H1 (cell line): ENCODE data around the gene GNAO1. TPM values are rescaled to one million over a fixed set of nuclear protein-coding genes. Genes with fewer than 3 reads are reported as not detected.

ENCODE experiments used
- CTCF ChIA-PET: fragments of 300-600 bp; sonication (Branson Sonifier 250); formaldehyde crosslinking; loops from one replicate; lab custom pipeline; 2021; ENCODE audit not compliant: partially characterized antibody; lab: Charles Lee
- POLR2A ChIA-PET: fragments of 300-600 bp; sonication (Branson Sonifier 250); formaldehyde crosslinking; loops from one replicate; lab custom pipeline; 2021; ENCODE audit warnings: inconsistent platforms; ENCODE audit not compliant: partially characterized antibody; lab: Charles Lee
- DNase-seq, 2 experiments: peaks; one replicate each; pipeline versions ENCODE4 v3.0.0 to v3.0.0-alpha.2; 2010 to 2022; ENCODE audit warnings: low spot score in 2 of 2, low read depth in 1 of 2, mixed read lengths in 1 of 2
- FAIRE-seq: peaks from 2 replicates; lab custom pipeline; 2011; peaks lifted over from hg19 to GRCh38; lab: Jason Lieb, UNC
- H2AFZ ChIP-seq: 2 replicates; pipeline ENCODE4 v1.8.1; 2012; ENCODE audit warnings: low read length, inconsistent platforms
- H2AK5ac ChIP-seq: 2 replicates; pipeline ENCODE4 v1.6.1; 2013; ENCODE audit warnings: low read depth, low read length
- H2BK120ac ChIP-seq: replicated peaks from 2 replicates; pipeline ENCODE3; 2013; ENCODE audit warnings: low read depth, low read length, inconsistent platforms
- H2BK12ac ChIP-seq: 2 replicates; pipeline ENCODE4 v1.6.1; 2013; ENCODE audit warnings: low read depth, low read length
- H2BK15ac ChIP-seq: 2 replicates; pipeline ENCODE4 v1.6.1; 2013; ENCODE audit warnings: low read length
- H2BK20ac ChIP-seq: 2 replicates; pipeline ENCODE4 v1.6.1; 2013; ENCODE audit warnings: low read length
- H2BK5ac ChIP-seq: 2 replicates; pipeline ENCODE4 v1.6.1; 2013; ENCODE audit warnings: low read depth, low read length
- H3K14ac ChIP-seq: 2 replicates; pipeline ENCODE4 v1.6.1; 2013; ENCODE audit warnings: inconsistent platforms; ENCODE audit not compliant: insufficient read length
- H3K18ac ChIP-seq: 2 replicates; pipeline ENCODE4 v1.6.1; 2013; ENCODE audit warnings: low read length; ENCODE audit errors: extremely low read depth
- H3K23ac ChIP-seq: 2 replicates; pipeline ENCODE4 v1.6.1; 2013; ENCODE audit warnings: inconsistent platforms; ENCODE audit not compliant: insufficient read length
- H3K23me2 ChIP-seq: 2 replicates; pipeline ENCODE4 v1.6.1; 2013; ENCODE audit warnings: low read depth, low read length
- H3K27ac ChIP-seq: 2 replicates; pipeline ENCODE4 v1.6.1; 2011; ENCODE audit warnings: low read depth, low read length, inconsistent platforms
- H3K27me3 ChIP-seq, 4 experiments: replicated peaks in 1 of 4; 1 replicate in 1 of 4; 2 replicates in 3 of 4; pipeline versions ENCODE4 v1.6.1 to v1.8.1; 2011 to 2013; ENCODE audit warnings: low read length in 3 of 4, mild to moderate bottlenecking in 3 of 4, inconsistent platforms in 2 of 4, mixed read lengths in 2 of 4, moderate library complexity in 1 of 4; ENCODE audit not compliant: control insufficient read depth in 3 of 4, insufficient read depth in 3 of 4; ENCODE audit errors: extremely low read depth in 1 of 4
- H3K36me3 ChIP-seq, 4 experiments: 2 replicates each; pipeline versions ENCODE4 v1.6.1 to v1.8.1; 2011 to 2013; ENCODE audit warnings: mild to moderate bottlenecking in 4 of 4, low read length in 3 of 4, moderate library complexity in 2 of 4, control low read depth in 1 of 4, inconsistent platforms in 1 of 4; ENCODE audit not compliant: insufficient read depth in 4 of 4, control insufficient read depth in 2 of 4
- H3K4ac ChIP-seq: replicated peaks from 2 replicates; pipeline ENCODE3; 2013; ENCODE audit warnings: low read length, low read depth, mixed read lengths, inconsistent platforms; ENCODE audit not compliant: insufficient read length
- H3K4me1 ChIP-seq, 4 experiments: replicated peaks in 1 of 4; 1 replicate in 1 of 4; 2 replicates in 3 of 4; pipeline versions ENCODE4 v1.6.1 to v1.8.1; 2011 to 2013; ENCODE audit warnings: low read length in 3 of 4, inconsistent platforms in 2 of 4, mixed read lengths in 1 of 4; ENCODE audit not compliant: insufficient read depth in 4 of 4, control insufficient read depth in 3 of 4
- H3K4me2 ChIP-seq, 2 experiments: 2 replicates each; pipeline versions ENCODE4 v1.6.1 to v1.8.1; 2011 to 2013; ENCODE audit warnings: low read depth in 2 of 2, low read length in 2 of 2, control low read depth in 1 of 2, inconsistent platforms in 1 of 2, mild to moderate bottlenecking in 1 of 2; ENCODE audit not compliant: insufficient read depth in 1 of 2
- H3K4me3 ChIP-seq, 4 experiments: fragments of 200-600, 300-600 bp in 1 of 4; sonication (generic), shearing (Covaris generic), sonication (Bioruptor Twin) in 1 of 4; 2 replicates each; pipeline versions ENCODE4 v1.5.1 to v1.8.1; 2011 to 2016; ENCODE audit warnings: low read length in 4 of 4, low read depth in 3 of 4, control low read depth in 2 of 4, inconsistent platforms in 2 of 4, mild to moderate bottlenecking in 2 of 4, mixed read lengths in 1 of 4, moderate library complexity in 1 of 4; ENCODE audit not compliant: insufficient read depth in 2 of 4; ENCODE audit errors: extremely low read depth in 1 of 4
- H3K56ac ChIP-seq: replicated peaks from 2 replicates; pipeline ENCODE3; 2013; ENCODE audit warnings: low read depth, mild to moderate bottlenecking, mixed read lengths, low read length, inconsistent platforms; ENCODE audit not compliant: insufficient read length
- H3K79me1 ChIP-seq: 2 replicates; pipeline ENCODE4 v1.6.1; 2013; ENCODE audit warnings: low read depth, low read length, control low read depth
- H3K79me2 ChIP-seq, 2 experiments: 2 replicates each; pipeline versions ENCODE4 v1.6.1 to v1.8.1; 2012 to 2013; ENCODE audit warnings: low read length in 2 of 2, mild to moderate bottlenecking in 2 of 2, inconsistent platforms in 1 of 2; ENCODE audit not compliant: insufficient read depth in 2 of 2, control insufficient read depth in 1 of 2
- H3K9ac ChIP-seq, 4 experiments: replicated peaks in 1 of 4; 1 replicate in 1 of 4; 2 replicates in 3 of 4; pipeline versions ENCODE4 v1.6.1 to v1.8.1; 2011 to 2013; ENCODE audit warnings: low read depth in 3 of 4, low read length in 3 of 4, control low read depth in 2 of 4, mild to moderate bottlenecking in 2 of 4, moderate library complexity in 2 of 4, inconsistent platforms in 1 of 4; ENCODE audit errors: extremely low read depth in 1 of 4
- H3K9me3 ChIP-seq, 2 experiments: 2 replicates each; pipeline versions ENCODE4 v1.6.1 to v1.8.1; 2012 to 2013; ENCODE audit warnings: mild to moderate bottlenecking in 2 of 2, moderate library complexity in 2 of 2, control low read depth in 1 of 2, inconsistent platforms in 1 of 2, low read depth in 1 of 2, low read length in 1 of 2, mixed read lengths in 1 of 2; ENCODE audit not compliant: insufficient read depth in 2 of 2
- H4K20me1 ChIP-seq, 2 experiments: replicated peaks in 1 of 2; 2 replicates each; pipeline versions ENCODE3 to v1.8.1; 2011 to 2013; ENCODE audit warnings: inconsistent platforms in 2 of 2, low read length in 2 of 2, mild to moderate bottlenecking in 1 of 2; ENCODE audit not compliant: insufficient read depth in 2 of 2, control insufficient read depth in 1 of 2
- H4K5ac ChIP-seq: 2 replicates; pipeline ENCODE4 v1.6.1; 2013; ENCODE audit warnings: low read length, low read depth, mixed read lengths, inconsistent platforms; ENCODE audit not compliant: insufficient read length
- H4K8ac ChIP-seq: 2 replicates; pipeline ENCODE4 v1.8.0; 2013; ENCODE audit warnings: mild to moderate bottlenecking, moderate library complexity, low read length, inconsistent platforms; ENCODE audit not compliant: insufficient read depth; ENCODE audit errors: extremely low read depth
- H4K91ac ChIP-seq: replicated peaks from 2 replicates; pipeline ENCODE3; 2013; ENCODE audit warnings: low read length, mixed read lengths, inconsistent platforms; ENCODE audit not compliant: insufficient read length
- CBX5 ChIP-seq: fragments of 300-800, 300-1000 bp; sonication (generic); IDR thresholded peaks from 2 replicates; pipeline ENCODE4 v1.7.1; 2016; ENCODE audit warnings: antibody characterized with exemption, low read length, low read depth
- CHD1 ChIP-seq: IDR thresholded peaks from 2 replicates; pipeline ENCODE4 v1.6.1; 2012; ENCODE audit warnings: low read depth, low read length, improper control_type of control experiment
- E2F6 ChIP-seq: IDR thresholded peaks from 2 replicates; pipeline ENCODE4 v1.6.1; 2012; ENCODE audit warnings: inconsistent platforms
- GABPA ChIP-seq: IDR thresholded peaks from 2 replicates; pipeline ENCODE4 v1.6.1; 2011; ENCODE audit warnings: mild to moderate bottlenecking, low read length, moderate library complexity, borderline replicate concordance; ENCODE audit not compliant: insufficient read depth
- JUND ChIP-seq: IDR thresholded peaks from 2 replicates; pipeline ENCODE4 v1.6.1; 2011; ENCODE audit warnings: mild to moderate bottlenecking, improper control_type of control experiment, low read length
- KDM4A ChIP-seq: IDR thresholded peaks from one replicate; pipeline ENCODE4 v1.7.1; 2012; ENCODE audit warnings: low read depth, mild to moderate bottlenecking, moderate library complexity, low read length, inconsistent platforms; ENCODE audit not compliant: severe bottlenecking
- NANOG ChIP-seq: IDR thresholded peaks from 2 replicates; pipeline ENCODE4 v1.6.1; 2011; ENCODE audit warnings: low read length, low read depth, mild to moderate bottlenecking, inconsistent platforms; ENCODE audit not compliant: insufficient read depth, poor library complexity, severe bottlenecking
- POLR2A ChIP-seq, 2 experiments: IDR thresholded peaks; 1 replicate in 1 of 2; 2 replicates in 1 of 2; pipeline ENCODE4 v1.6.1; 2011; ENCODE audit warnings: low read depth in 2 of 2, low read length in 2 of 2, mild to moderate bottlenecking in 2 of 2; ENCODE audit errors: control extremely low read depth in 1 of 2
- POU5F1 ChIP-seq: IDR thresholded peaks from 2 replicates; pipeline ENCODE4 v1.6.1; 2011; ENCODE audit warnings: low read depth, mild to moderate bottlenecking, low read length, moderate library complexity
- SIN3A ChIP-seq, 2 experiments: IDR thresholded peaks in 1 of 2; conservative IDR thresholded peaks in 1 of 2; 2 replicates each; pipeline ENCODE4 v1.6.1; 2011 to 2012; ENCODE audit warnings: low read length in 2 of 2, improper control_type of control experiment in 1 of 2, low read depth in 1 of 2, mild to moderate bottlenecking in 1 of 2
- TAF1 ChIP-seq: IDR thresholded peaks from 2 replicates; pipeline ENCODE4 v1.6.1; 2011; ENCODE audit warnings: mild to moderate bottlenecking, low read depth, low read length
- WGBS, 2 experiments: shearing (Covaris generic) in 1 of 2; methylation state at CpG; one replicate each; pipeline versions ENCODE4 v1.1.6 to v1.1.7; 2013 to 2015; ENCODE audit warnings: low lambda C conversion rate in 2 of 2, mixed read lengths in 2 of 2, inconsistent platforms in 1 of 2, low coverage in 1 of 2, missing lambda C conversion rate in 1 of 2; ENCODE audit not compliant: insufficient replicate concordance in 2 of 2, insufficient coverage in 1 of 2, insufficient read length in 1 of 2; ENCODE audit errors: extremely low coverage in 1 of 2, missing lambda C conversion rate in 1 of 2; 5-methylcytosine and 5-hydroxymethylcytosine counted together
- polyA plus RNA-seq, 7 experiments: library from polyadenylated mRNA; depleted of rRNA in 3 of 7; stranded (reverse) in 5 of 7; unstranded in 2 of 7; fragments of >200 nt in 5 of 7; fragments of 200-250 nt in 2 of 7; gene quantifications; 1 replicate in 5 of 7; 2 replicates in 1 of 7; 4 replicates in 1 of 7; pipeline versions ENCODE4 v1.2.1 to v1.2.3, GENCODE V29; 2011 to 2013; ENCODE audit warnings: missing spikeins in 2 of 7, mixed read lengths in 2 of 7
- total RNA-seq: library from RNA; stranded (reverse); fragmentation: NEBNext Ultra II Directional; extraction: Animal tissue kit (Norgen Biotek cat#: 25700); gene quantifications from 2 replicates; pipeline ENCODE4 v1.2.1, GENCODE V29; 2021

The GNAO1 gene
- total and polyA plus RNA-seq, 2 of the 8 experiments (the other 6 are each of a cell fraction or from before 2014, with no cell fraction given), result 6.7 to 34.4 TPM

DNA sequence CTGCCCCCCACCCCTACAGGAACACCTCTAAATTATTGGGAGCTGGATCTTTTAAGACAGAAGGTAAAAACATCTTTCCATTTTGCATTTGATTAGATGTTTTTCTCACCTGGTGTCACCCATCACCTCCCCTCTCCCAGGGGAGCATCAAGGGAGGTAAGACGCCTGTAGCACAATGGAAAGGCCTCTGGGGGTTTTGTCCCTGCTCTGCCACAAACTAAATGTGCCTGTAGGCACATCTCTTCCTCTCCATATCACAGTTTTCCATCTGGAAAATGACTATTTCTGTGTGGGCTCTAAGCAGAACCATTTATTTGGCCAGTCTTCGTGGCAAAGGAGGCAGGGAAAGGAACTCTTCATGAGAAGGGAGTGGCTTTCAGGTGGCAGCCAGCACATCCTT is 76.6 kb downstream of the GNAO1 start:
- no peak overlapping the region for H2BK20ac ChIP-seq
- H2BK120ac ChIP-seq, result no peak overlapping the region
- H3K4me2 ChIP-seq, result no peak overlapping the region
- H3K4me1 ChIP-seq, result peaks cover 0 to 9% (median 4%) of the 10 kb centered on the region in 4 experiments; a peak in 6 of 7 replicates
- no peak overlapping the region for H3K4ac ChIP-seq
- ChIA-PET CTCF (interaction anchor here (1.2 to 6.9 kb wide), 2 partner anchors 11 to 16 kb away, joined by 4 to 70 read pairs; no protein-coding TSS in a partner anchor), POLR2A (no interaction called here)
- TF ChIP-seq POLR2A (IDR thresholded peaks at IDR 0.05; ENCODE audit: control extremely low read depth in 1 of 2, low read depth in 2 of 2, low read length in 2 of 2), result no peak
- TF ChIP-seq POU5F1, result no peak
- TF ChIP-seq KDM4A, result no peak
- no peak for TF ChIP-seq GABPA
- no peak for TF ChIP-seq E2F6
- TF ChIP-seq JUND, result no peak
- TF ChIP-seq NANOG, result no peak
- no peak for TF ChIP-seq SIN3A (conservative IDR thresholded peaks at IDR 0.05 in 1 of 2, IDR thresholded peaks at IDR 0.05 in 1 of 2; ENCODE audit: low read depth in 1 of 2, low read length in 2 of 2)
- TF ChIP-seq CHD1, result no peak
- TF ChIP-seq CBX5, result no peak
- no peak for TF ChIP-seq TAF1
- no peak overlapping the region for H4K8ac ChIP-seq
- H3K23ac ChIP-seq, result no peak overlapping the region
- no peak overlapping the region for H2BK5ac ChIP-seq
- H3K79me1 ChIP-seq, result peaks cover 2% of the 10 kb centered on the region; the same call in 1 of the 2 replicates
- no peak overlapping the region for H3K14ac ChIP-seq
- H4K20me1 ChIP-seq, result peaks cover 2 to 8% of the 10 kb centered on the region in 2 experiments
- no peaks in the 10 kb centered on the region for H3K36me3 ChIP-seq
- no peak overlapping the region for H3K56ac ChIP-seq
- no peak overlapping the region for H3K18ac ChIP-seq
- DNase-seq (no peak), FAIRE-seq (no peak)
- H3K27ac ChIP-seq, result no peak overlapping the region
- no peak overlapping the region for H4K91ac ChIP-seq
- no peaks in the 10 kb centered on the region for H3K27me3 ChIP-seq
- H3K23me2 ChIP-seq, result no peaks in the 10 kb centered on the region
- no peak overlapping the region for H2BK12ac ChIP-seq
- no peak overlapping the region for H2AK5ac ChIP-seq
- no peak overlapping the region for H2BK15ac ChIP-seq
- no peak overlapping the region for H3K9ac ChIP-seq
- 89% methylated on average over 2 of the region's 2 CpGs; no CpG with 5 or more reads in 1 of the 2 experiments for WGBS, 2 experiments
- no peaks in the 10 kb centered on the region for H3K79me2 ChIP-seq
- no peak overlapping the region for H4K5ac ChIP-seq
- H2AFZ ChIP-seq, result no peak overlapping the region
- peaks cover 0 to 3% of the 10 kb centered on the region in 2 experiments; a peak in 1 of 4 replicates for H3K9me3 ChIP-seq
- H3K4me3 ChIP-seq, result no peak overlapping the region
